HG03558 (cell line): Measurements from ENCODE around the gene PWWP2B.

Experiments
- ATAC-seq: cut with Tn5 transposase; IDR thresholded peaks from one replicate; pipeline ENCODE4 v1.9.1; 2021; ENCODE audit warnings: moderate number of reproducible peaks; ENCODE audit not compliant: unreplicated experiment; ENCODE audit errors: extremely low read depth

PWWP2B gene

DNA sequence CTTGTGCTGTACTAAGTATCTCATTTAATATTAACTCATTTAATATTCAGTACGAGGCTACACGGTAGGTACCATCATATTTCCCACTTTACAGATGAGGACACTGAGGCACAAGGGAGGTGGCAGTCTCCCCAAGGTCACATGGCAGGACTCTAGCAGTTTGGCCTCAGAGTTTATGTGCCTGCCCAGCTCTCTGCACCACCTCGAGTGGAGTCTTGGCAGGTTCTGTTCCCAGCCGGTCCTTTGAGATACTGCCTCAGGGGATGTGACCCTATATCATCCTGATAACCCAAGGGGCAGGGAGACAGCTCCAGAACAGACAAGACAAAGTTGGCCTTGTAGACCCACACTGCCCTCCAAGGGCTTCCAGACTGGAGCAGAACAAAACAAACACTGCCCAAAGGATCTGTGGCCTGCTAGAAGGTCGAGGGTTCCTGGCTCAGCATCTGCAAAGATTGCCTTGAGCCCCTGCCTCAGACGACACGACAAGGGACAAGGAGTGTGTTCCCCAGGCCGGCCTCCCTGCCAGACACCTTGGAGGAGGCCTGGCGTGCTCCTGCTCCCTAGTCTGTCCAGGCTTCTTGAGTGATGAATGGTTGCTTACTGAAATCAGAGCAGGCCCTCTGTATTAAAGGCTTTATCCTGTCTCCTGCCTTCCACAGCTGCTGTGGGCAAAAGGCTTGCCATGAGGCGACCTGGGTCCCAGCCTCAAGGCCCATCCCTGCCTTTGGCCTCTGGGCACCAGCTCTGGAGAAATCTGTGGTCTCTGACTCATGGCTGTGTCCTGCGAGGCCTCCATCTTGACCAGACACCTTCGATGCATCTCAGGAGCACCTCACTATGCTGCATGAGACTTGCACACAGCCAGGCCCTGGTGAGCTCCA is 3.9 kb upstream of the PWWP2B start:
- ATAC-seq = no peak

DNA sequence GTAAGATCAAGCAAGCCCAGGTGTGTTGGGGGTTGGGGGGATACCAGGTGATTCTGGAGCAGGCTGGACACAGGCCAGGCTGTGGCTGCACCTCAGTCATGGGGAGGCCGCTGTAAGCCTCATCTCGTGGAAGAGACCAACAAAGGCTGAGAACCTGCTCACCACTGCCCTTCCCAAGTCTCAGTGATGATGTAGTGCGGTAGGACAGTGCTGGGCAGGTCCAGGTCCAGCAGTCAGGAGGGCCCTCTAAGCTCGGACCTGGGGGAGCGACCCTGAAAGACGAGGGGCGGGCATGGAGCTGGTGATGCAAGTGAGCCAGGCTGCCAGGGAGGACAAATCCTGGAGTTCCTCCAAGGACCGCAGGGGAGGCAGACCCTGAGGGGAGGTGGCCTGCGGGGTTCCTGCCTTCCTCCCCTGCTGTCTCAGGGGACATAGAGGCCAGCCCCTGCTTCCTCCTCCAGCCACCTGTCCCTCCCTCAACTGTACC is 3.3 kb upstream of the PWWP2B start:
- no peak for ATAC-seq

DNA sequence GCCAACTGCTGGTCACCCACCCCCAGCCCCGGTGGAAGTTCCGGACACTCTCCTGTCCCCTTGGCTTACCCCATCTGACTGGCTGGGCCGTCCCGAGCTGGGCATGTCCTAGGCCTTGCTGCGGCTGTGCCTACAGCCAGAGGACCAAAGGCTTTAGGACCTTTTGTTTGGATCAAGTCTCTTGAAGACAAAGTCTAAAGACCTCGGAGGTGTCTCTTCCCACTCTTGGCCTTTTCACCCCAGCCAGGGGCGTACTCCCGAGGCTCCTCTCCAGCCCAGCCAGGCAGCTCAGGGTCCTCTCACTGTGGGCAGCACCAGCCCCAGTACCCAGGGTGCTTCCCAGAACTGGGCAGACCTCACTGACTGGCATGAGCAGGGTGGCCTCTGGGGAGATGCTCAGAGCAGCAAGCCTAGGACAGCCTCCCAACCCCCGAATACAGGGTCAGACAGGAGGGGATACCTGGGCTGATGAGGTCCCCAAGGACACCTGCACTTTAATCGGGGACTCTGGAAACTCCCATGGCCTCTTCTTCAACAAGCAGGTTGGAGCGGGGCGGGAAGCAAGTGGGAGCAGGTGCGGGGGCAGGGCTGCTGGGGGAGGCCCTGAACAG is 2.7 kb upstream of the PWWP2B start:
- no peak for ATAC-seq

DNA sequence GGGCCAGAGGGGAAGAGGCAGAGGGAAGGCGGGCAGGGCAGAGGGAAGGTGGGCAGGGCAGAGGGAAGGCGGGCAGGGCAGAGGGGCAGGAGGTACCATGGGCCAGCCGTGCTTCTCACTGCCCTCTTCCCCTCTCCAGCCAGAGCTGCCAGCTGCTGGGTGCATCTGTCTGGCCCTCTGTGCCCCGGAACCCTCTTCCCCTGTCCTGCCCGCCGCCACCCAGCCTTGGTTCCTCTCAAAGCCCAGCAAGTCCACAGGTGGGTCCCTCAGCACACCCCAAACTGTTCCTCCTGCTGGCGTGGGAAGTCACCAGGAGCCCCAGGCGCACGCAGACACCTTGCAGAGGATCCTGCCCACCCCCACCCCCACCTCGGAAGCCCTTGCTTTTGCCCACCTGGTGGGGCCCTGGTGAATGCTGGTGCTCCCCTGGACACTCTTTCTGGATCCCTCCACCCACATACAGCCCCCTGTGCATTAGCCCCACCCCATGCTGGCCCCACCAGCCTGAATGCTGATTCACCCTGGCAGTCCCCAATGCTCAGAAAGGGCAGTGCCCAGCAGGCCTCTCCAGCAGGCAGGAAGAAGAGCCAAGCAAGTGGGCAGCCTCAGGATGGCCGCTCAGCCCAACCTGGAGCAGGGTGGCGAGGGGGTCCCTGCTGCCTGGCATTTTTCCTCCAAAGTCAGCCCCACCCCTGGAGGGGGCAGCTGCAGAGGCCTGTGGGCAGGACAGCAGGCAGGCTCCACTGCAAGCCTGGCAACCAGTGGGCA is 1.9 kb upstream of the PWWP2B start:
- no peak for ATAC-seq

DNA sequence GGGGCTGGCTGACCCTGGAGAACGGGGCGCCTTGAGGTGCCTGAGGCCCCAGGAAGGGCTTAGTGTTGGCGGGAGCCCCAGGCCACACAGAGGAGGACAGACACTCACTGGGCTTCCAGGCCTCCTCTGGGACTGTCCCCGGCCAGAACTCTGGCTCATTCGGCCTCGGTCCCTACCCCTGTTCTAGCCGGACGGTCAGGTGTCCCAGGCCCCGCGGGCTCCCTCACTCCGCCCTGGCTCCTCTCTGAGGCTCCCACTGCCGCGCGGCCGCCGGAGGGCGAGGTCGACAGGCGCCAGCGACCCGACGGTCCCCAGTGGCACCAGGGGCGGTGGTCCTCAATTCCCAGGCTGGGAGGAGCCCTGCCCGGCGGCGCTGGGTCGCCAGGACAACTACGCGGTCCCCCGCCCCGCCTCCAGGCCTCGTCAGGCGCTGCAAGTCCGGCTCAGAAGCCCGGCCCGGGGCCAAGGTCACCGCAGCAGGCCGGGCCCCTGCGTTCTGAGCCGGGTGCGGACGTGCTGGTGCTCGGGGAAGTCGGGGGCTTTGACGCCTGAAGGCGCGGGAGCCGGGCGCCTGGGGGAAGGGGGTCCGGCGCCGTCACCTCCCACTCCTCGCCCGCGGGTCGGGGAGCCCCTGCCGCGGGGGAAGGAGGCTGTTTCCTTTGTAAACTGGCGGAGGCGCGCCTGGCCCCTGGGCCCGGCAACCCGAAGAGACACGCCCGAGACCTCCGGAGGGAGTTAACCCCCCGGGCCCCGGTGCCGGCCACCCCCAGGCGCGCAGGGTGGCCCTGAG is 1.1 kb upstream of the PWWP2B start:
- ATAC-seq = no peak

DNA sequence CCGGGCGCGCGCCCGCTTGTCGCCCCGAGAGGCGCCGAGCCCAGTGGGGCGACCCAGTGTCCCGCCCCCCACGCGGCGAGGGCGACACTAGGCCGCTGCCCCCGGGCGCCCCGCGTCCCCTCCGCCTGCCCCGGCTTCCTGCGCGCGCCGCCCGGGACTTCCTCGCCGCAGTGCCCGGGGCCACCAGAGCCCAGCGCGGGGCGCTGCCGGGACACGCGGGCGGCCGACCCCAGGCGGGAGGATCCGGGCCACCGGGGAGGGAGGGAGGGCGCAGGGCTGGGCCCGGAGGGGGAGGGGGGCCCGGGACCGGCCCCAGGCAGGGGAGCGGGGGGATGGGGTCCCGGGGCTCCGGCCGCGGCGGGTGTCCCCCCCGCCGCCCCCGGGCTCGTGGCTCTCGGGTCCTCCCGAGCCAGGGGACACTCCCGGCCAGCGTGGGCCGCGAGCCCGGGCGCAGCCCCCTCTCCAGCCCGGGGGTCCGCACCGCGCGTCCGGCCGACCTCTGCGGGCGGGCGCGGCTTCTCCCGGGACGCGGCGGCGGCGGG is 435 bp upstream of the PWWP2B start:
- no peak for ATAC-seq

DNA sequence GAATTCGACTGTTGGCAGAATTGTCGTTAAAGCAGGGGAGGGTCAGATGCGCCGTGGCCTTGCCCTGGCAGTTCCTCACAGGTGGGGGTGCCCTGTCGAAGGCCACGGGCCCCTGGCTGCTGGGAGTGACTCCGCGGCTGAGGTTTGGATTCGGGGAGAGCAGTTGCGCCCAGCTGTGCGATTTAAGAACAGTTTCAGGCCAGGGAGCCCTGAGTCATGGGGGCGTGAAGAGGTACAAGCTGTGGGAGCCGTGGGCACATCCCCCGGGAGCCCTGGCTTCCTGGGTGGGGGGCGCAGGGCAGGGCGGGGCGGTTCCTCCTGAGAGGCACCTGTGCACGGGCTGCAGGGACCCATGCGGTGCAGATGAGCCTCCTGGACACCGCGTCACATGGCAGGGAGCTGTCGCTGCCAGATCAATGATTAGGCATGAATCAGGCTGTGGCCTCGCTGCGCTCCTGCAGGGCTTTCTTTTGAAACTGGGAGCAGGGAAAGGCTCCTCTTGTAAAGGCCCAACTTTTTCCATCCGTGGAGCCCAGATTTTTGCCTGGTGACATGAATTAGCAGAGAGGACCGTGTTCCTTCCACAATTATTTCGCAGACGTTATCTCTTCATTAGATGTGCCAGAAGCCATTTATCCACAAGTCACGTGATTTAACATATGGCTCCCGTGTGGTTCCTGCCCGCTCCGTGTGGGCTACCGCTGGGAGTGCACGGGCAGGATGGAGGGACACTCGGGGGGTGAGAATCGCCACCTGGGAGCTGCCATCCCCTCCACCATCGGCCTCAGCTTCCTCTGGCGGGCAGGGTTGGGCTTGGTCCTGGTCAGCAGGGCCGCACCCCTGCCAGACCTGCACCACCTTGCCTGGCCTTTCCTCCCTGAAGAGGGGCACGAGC is 918 bp downstream of the PWWP2B start:
- no peak for ATAC-seq

DNA sequence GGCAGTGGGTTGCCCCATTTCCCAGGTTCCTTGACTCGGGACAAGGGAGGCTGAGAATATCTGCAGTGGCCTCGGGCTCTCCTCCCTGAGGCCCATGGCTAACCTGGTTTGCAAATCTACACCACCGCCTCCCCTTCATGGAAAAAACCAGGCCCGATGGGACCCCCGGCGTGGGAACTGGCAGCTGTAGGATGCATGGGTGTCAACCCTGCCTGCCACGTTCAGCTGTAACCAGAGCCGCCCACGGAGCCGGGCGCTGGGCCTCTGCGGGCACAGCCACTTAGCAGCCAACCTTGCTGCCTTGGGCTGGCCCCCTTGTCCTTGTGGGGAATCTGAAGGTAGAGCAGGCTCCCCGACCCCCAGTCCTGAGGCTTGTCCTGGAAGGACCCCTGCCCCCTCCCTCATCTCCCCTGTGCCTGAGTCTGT is 1.6 kb downstream of the PWWP2B start:
- ATAC-seq = no peak

- ATAC-seq = no peak
Observed at GRCh38 chr10:132399117-132400035, 2.4 kb downstream of the PWWP2B start.

DNA sequence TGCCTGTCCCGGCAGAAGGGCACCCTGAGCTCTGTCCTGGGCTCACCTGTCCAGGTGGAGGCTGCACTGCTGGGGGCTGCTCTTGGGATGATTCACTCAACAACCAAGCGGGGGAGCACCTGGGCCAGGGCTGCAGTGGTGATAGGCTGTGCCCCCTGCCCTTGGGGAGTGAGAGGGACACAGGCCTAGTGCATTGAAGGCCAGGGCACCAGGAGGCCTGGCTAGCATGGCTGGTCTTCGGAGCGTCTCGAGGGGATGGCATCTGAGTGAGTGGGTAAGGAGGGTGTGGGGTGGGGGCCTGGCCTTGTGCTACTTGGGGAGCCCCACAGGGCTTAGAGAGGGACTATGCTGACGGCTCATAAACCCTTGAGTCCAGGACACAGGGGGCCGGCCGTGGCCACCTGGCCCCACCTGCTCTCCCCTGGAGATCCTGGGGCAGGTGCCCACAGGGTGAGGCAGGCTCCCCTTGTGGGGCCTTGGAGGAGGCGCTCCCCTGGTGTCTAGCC is 3.1 kb downstream of the PWWP2B start:
- no peak for ATAC-seq

DNA sequence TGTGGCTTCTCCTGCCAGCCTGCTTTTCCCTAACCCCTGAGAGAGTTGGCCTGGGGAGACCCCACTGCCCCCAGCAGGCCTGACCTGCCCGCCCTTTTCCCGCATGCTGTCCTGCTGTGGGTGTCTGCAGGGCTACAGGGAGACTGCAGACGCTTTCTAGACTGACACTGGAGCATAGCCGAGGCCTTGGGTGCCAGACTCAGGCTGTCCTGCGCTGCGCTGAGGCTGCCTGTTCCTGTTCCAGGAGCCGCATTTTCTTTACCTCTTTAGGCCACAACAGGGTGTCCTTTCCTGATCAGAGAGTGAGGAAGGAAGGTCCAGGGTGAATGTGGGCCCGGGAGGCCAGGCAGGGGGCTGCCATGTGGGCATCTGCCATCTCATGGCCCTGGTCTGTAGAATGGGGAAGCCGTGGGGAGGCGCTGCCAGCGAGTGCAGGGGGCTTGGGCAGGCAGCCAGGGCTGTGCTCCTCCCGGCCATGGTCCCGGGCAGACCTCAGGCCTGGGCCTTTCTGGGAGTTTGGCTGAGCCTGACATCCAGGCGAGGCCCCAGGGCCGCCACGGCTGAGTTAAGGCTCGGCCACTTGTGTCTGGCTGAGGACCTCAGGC is 3.6 kb downstream of the PWWP2B start:
- no peak for ATAC-seq

- ATAC-seq = no peak
Observed at GRCh38 chr10:132401401-132402118, 4.6 kb downstream of the PWWP2B start.

GRCh38 chr10:132402781-132403241 is 5.8 kb downstream of the PWWP2B start:
- ATAC-seq = no peak

DNA sequence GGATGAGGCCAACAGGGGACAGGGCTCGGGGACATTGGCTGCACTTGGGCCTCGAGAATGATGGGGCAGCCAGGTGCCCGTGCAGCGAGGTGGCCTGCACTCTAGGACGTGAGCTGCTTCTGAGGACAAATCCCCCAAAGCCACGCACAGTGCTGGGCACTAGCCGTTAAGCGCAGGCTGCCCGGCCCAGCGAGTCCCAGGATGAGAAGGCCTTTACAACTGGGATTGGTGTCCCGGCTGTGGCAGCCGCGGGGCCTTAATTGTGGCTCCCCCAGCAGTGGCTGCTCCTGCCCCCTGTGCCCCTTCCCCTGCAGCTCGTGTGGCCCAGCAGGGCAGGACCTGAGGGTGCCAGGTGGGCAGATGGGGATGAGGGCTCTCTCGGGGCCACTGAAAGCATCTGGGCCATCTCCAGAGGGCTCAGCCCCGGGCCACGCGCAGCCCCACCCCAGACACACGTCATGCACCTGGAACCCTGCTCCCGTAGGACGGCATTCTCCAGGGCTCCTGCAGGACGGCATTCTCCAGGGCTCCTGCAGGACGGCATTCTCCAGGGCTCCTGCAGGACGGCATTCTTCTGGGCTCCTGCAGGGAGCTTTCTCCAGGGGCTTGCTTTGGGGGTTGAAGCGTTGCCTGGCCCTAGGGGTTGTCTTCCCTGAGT is 6.6 kb downstream of the PWWP2B start:
- ATAC-seq = no peak

GRCh38 chr10:132404169-132404880 is 7.3 kb downstream of the PWWP2B start:
- no peak for ATAC-seq
